GM13977 (cell line): Measurements from ENCODE around the gene KRTAP10-8.
"Not testable (repeated sequence)": the region's sequence is repeated elsewhere in the genome, so short reads cannot be mapped to it uniquely, and the experiment has no call there.

Source experiments
- DNase-seq: peaks from one replicate; pipeline ENCODE4 v3.0.0; 2012; ENCODE audit warnings: low spot score
- CTCF ChIP-seq: IDR thresholded peaks from 2 replicates; pipeline ENCODE4 v1.5.1; 2012; ENCODE audit warnings: mild to moderate bottlenecking, control low read depth; ENCODE audit not compliant: insufficient read depth; ENCODE audit errors: extremely low read depth, missing control alignments
- in situ Hi-C: fragments of 300-500 bp; cut with MboI; formaldehyde crosslinking; loops from one replicate; pipeline ENCODE4 v1.12.0; 2022; ENCODE audit warnings: low sequenced_read_pairs, low pct_unique_long_range_greater_than_20kb, mixed read lengths, inconsistent platforms; ENCODE audit not compliant: unreplicated experiment

Gene KRTAP10-8

GRCh38 chr21:44568667-44569556, 43.0 kb upstream of the KRTAP10-8 start:
- no peak for TF ChIP-seq CTCF
- in situ Hi-C loops, result no loop called here
- no peak for DNase-seq

- in situ Hi-C loops, result no loop called here
- DNase-seq, result no peak
- no peak for TF ChIP-seq CTCF
These were observed 41.9 kb upstream of the KRTAP10-8 start for GRCh38 chr21:44569861-44570517.

- in situ Hi-C loops, result no loop called here
- no peak for DNase-seq
These were observed 40.6 kb upstream of the KRTAP10-8 start for GRCh38 chr21:44571296-44571695.

GRCh38 chr21:44571844-44572782, 39.8 kb upstream of the KRTAP10-8 start:
- TF ChIP-seq CTCF, result no peak
- no peak for DNase-seq
- in situ Hi-C loops, result no loop called here

More at GRCh38 chr21:44571296-44571695, 40.6 kb upstream of the KRTAP10-8 start:
- no peak for TF ChIP-seq CTCF

- in situ Hi-C loops, result no loop called here
- TF ChIP-seq CTCF, result no peak
- DNase-seq, result no peak
These were observed 38.8 kb upstream of the KRTAP10-8 start for GRCh38 chr21:44572959-44573583.

- in situ Hi-C loops, DNase-seq: not testable (repeated sequence)
These were observed 38.0 kb upstream of the KRTAP10-8 start, which contains the start of gene KRTAP10-4 for GRCh38 chr21:44573630-44574456. Gene KRTAP10-4 (plus strand): TSS chr21:44573729. CDS start chr21:44573759, 30 bp downstream.
